GM19193 (cell line): ENCODE measurements around the gene TRABD.

Experiments used
- POLR2A ChIP-seq: IDR thresholded peaks from 4 replicates; pipeline ENCODE4 v1.6.1; 2011; ENCODE audit not compliant: insufficient read depth, insufficient read length; ENCODE audit errors: extremely low read depth

Gene TRABD

DNA sequence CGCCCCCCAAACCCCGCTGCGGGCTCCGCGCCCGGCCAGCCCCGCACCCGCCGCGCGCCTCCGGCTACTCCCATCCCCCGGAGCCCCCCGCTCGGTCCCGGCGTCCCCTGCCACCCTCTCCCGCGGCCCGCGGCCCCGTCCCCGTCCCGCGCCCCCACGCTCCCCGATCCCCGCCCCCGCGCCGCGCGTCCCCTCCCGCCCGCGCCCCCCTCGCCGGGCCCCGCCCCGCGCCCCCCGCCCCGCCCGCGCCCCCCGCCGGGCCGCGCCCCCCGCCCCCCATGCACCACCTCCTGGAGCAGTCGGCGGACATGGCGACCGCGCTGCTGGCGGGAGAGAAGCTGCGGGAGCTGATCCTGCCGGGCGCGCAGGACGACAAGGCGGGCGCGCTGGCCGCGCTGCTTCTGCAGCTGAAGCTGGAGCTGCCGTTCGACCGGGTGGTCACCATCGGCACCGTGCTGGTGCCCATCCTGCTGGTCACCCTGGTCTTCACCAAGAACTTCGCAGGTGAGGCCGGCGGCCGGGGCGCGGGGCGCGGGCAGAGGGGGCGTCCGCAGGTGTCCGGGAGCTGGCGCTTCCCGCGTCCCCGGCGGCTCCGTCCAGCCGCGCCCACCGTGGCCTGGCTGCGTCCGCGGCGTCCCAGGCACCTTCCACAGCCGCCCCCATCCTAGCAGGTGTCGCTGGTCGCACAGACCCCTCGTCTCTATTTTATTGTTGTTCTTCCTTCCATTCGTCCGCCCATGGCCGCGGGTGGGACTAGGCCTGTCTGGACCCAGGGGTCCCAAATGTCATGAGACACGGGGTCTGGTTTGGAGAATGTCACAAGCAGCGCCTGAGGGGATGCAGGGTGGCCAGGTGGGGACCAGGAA lies 15.0 kb upstream of the TRABD start, which contains the start of gene PANX2:
Gene PANX2 (plus strand): TSS at position 279 of the 866 bp plus-strand sequence. CDS start 0 bp downstream, at position 279.
- no peak for TF ChIP-seq POLR2A

DNA sequence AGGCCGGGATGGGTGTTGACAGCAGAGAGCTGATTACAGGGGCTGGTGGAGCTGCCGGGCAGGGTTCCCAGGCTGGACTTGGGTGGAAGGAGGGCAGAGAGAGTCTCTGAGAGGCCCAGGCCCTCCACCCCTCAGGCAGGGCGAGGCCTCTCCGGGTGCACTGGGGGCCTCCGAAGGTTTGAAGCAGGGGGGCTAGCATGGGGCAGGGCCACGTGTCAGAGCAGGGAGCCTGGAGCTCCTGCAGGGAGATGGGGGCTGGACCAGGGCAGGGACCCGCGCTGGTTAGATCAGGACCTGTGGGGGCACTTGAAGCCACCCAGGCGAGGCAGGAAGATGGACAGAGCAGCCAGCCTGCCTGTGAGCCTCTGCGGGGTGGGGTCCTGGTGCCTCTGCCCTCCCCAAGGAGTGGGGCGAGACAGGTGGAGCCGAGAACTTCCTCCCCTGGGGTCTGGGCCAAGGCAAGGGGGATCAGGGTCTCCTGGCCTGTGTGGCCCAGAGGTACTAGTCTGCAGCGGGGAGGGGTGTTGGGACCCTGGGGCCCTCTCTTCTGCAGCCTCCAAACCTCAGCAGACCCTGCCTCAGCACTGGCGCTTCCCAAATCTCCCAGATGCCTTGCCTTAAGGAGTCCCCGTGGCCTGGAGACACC lies 14.3 kb upstream of the TRABD start:
- no peak for TF ChIP-seq POLR2A

DNA sequence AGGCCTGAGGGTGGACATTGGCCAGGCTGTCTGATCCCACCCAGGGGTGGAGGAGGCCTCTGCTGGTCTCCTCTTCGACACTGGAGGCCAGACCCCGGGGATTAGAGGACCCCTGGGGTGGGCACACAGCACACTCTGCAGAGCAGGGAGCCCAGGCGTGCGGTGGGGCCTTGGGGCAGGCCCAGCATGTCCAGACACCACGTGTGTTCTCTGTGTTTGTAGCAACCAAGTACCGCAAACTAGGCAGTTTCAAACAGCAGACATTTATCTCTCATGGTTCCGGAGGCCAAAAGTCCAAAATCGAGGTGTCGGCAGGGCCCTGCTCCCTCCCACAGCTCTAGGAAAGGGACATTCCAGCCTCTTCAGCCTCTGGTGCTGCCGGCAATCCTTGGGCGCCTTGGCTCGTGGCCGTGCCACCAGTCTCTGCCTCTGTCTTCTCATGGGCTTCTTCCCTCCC lies 13.7 kb upstream of the TRABD start:
- no peak for TF ChIP-seq POLR2A

DNA sequence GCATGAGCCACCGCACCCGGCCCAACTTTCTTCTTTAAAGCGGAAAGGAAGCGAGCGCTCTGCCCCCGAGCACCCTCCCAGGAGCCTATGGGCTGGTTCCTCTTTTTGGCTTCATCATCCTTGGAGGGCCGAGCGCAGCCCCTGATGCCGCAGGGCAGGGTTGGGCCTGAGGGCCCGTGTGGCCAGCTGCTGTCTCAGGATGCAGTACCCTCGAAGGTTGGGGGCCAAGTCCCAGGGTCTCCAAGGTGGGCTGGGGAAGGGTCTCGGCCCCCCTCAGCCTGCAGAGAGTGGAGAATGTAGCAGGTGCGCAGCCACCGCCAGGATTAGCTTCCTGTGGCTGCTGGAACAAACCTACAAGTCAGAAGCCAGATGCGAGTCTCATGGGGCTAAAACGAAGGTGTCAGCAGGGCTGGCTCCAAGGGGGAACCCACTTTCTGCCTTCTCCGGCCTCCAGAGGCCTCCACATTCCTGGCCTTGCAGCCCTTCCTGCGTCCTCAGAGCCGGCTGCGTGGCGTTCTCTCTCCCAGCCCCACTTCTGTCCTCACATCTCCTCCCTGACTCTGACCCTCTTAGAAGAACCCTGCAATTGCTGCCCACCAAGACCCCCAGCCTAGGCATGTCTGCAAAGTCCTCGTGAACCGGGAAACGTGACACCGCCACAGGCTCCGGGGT lies 12.3 kb upstream of the TRABD start:
- no peak for TF ChIP-seq POLR2A

DNA sequence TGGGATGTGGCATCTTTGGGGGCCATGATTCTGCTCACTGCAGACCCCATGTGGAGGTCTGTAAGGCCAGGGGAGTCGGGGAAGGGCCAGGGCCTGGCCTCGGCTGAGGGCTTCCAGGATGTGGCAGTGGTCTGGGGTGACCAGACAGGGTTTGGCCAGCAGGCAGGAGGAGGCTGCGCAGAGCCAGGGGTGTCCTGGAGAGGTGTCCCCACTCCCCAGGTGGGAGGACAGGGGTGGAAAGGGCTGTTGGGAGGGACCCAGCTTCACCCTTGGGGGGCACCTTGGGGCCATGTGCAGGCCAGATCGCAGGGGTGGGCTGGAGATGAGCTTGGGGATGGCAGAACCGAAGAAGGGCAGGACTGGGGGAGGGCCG lies 11.7 kb upstream of the TRABD start:
- no peak for TF ChIP-seq POLR2A

DNA sequence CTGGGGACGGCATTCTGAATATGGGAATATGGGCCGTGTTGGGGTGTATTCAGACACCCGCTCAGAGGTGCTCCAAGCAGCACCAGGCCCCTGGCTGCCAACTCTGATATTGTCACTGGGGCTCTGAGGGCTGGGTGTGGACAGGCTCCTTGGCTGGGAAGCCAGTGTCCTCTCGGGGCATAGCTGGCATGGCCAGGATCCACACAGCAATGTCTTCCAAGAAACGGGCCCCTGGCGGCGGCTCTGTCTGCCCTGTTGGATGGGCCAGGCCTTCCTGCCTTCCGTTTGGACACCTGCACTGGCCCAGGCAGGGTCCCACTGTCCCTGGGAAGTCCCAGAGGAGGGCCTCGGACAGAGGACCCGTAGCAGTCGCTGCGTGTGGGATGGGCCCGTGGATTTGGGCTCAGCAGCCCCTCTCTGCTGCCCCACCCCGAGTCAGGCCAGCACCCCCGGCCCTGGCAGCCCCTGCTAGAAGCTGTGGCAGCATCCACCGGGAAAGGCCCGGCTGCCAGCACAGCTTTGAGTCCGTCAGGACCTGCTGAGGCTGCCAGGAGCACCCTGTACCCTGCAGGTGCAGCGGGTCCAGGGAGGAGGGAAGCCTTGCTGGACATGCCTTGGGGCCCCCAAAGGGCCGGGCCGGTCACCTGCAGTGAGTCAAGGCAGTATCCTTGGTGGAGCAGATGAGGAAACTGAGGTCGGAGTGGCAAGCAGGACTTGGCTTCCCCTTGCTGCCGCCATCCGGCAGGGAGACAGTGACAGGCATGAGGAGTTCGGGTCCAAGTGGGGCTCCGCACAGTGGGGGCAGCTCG lies 11.1 kb upstream of the TRABD start:
- TF ChIP-seq POLR2A: no peak

DNA sequence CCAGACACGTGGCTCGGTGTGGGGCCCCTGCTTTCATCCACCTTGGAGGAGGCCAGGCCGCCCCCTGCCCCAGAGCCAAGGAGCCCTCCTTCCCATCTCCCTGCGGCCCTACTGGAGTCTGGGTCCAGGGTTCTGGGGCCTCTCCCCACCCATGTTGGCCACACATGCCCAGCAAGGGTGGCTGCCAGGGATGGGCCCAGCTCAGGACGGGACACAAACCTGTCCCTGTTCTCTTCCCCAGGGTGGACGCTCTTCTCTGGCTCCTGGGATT lies 10.6 kb upstream of the TRABD start:
- TF ChIP-seq POLR2A: no peak

DNA sequence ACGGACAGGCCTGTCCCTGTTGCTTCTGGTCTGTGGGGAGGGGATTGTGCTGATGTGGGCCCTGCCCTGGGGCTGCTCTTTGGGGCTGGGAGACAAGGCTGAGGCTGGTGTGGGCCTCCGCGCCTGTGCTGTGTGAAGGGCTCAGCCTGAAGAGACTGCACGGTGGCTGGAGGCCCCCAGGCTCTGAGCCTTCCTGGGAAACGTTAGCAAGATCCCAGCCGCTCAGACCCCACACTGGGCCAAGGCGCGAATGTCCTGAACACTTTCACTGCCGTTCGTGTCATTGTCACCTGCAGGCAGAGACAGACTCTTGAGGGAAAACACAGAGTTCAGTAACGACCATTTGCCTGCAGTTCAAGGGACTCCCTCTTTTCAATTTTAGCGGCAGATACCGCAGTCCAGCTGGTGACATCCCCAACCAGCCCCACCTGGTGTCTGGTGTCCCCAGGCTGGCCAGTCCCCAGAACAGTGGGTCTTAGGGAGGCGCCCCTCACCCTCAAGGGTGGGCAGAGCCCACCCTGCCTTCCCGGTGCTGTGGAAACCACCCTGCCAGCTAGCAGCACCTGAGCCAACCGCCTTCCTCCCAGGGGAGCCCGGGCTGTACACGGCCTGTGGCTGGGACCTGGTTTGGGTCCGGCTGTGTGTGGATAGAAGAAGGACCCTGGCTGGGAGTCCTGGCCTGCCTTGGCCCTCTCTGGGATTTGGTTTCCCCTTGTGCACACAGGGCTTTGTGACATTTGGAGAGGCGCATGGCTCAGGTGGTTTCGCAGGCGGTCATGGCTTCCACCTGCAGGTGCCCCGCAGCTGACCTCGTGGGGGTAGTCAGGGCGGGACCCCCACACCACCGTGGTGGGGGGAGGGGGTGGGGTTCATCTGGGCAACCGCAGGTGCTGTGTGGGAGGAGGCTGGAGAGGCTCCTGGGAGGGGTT lies 9.5 kb upstream of the TRABD start:
- no peak for TF ChIP-seq POLR2A

DNA sequence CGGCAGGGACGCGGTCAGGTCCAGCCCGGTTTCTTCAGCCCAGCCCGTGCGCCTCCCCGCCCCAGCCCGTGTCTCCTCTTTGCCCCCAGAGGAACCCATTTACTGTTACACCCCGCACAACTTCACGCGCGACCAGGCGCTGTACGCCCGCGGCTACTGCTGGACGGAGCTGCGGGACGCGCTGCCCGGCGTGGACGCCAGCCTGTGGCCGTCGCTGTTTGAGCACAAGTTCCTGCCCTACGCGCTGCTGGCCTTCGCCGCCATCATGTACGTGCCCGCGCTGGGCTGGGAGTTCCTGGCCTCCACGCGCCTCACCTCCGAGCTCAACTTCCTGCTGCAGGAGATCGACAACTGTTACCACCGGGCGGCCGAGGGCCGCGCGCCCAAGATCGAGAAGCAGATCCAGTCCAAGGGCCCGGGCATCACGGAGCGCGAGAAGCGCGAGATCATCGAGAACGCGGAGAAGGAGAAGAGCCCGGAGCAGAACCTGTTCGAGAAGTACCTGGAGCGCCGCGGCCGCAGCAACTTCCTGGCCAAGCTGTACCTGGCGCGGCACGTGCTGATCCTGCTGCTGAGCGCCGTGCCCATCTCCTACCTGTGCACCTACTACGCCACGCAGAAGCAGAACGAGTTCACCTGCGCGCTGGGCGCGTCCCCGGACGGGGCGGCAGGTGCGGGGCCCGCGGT lies 8.7 kb upstream of the TRABD start:
- TF ChIP-seq POLR2A: no peak

DNA sequence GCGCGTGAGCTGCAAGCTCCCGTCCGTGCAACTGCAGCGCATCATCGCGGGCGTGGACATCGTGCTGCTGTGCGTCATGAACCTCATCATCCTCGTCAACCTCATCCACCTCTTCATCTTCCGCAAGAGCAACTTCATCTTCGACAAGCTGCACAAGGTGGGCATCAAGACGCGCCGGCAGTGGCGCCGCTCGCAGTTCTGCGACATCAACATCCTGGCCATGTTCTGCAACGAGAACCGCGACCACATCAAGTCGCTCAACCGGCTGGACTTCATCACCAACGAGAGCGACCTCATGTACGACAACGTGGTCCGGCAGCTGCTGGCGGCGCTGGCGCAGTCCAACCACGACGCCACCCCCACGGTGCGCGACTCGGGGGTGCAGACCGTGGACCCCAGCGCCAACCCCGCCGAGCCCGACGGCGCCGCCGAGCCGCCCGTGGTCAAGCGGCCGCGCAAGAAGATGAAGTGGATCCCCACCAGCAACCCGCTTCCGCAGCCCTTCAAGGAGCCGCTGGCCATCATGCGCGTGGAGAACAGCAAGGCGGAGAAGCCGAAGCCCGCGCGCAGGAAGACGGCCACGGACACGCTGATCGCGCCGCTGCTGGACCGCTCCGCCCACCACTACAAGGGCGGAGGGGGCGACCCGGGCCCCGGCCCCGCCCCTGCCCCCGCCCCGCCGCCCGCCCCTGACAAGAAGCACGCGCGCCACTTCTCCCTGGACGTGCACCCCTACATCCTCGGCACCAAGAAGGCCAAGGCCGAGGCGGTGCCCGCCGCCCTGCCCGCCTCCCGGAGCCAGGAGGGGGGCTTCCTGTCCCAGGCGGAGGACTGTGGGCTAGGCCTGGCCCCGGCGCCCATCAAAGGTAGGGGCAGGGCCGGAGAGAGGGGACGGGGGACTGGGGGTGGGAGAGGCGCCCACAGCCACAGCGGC lies 7.9 kb upstream of the TRABD start:
- no peak for TF ChIP-seq POLR2A

DNA sequence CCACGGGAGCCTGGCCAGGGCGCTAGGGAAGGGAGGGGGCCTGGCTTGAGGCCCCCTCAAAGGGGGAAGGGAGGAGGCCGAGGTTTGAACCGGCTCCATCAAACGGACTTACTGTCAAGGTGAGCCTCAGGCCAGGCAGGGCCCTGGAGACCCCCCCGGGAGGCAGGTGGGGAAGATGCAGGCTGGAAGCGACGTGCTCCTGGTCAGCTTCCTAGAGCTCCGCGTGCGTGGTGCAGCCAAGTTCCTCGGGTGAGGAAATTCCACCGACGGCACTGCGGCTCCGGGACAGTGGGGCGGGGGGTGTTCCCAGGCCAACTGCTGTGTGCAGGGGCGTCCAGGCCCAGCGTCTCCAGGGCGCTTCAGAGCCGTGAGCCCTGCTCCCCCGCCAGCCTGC lies 7.2 kb upstream of the TRABD start:
- TF ChIP-seq POLR2A: no peak
